GM19240 (cell line): ENCODE data around the gene DCUN1D2.

Source experiments
- DNase-seq: peaks from one replicate; pipeline ENCODE4 v3.0.0; 2011; ENCODE audit warnings: low spot score; ENCODE audit not compliant: insufficient read length

The DCUN1D2 gene

DNA sequence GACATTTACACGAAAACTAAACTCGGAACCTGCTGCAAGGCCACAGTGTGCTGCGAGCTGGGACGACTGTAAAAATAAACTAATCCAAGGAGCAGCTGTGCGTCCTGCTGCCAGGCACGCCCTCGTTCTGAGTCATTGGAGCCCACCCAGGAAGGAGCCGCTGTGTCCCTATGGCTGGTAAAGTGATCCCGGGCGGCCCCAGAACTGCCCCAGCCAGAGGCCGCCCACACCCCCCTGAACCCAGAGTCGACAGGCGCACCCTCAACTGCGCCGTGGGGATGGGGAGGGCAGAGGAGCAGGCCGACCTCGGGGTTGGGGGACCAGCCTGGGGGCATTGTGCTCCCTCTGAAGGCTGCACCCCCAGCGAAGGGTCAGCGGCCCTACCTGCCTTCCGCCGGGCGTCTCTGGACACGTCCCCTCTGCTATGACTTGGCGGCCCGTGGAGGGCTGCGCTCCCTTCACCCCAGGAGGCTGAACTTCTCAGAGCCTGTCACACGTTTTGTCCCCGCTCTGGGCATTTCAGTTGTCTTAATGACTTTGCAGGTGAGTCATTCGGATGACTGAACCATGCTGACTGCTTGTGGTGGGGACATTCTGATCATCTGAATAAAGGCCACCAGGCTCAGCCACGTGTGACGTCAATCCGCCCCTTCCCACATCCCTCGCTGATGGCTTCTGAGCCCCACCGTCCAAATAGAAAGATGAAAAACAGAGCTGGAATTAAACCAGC is 79.9 kb downstream of the DCUN1D2 start:
- no peak for DNase-seq

DNA sequence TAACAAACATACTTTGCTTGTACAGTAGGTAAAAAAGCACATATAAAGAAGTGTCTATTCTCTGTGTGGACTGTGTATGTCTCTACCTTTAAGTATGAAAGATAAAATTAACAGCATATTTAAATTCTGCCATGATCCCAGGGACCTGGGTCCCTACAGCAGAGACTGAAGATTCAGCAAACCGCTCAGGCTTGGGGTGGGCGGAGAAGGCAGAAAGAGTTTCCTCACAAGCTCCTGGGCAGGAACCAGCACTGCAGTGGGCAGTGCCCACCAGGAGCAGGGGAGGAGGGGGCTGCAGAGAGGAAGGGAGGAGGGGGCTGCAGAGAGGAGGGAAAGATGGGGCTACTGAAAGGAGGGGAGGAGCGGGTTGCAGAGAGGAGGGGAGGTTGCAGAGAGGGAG is 81.9 kb downstream of the DCUN1D2 start:
- no peak for DNase-seq

GRCh38 chr13:113407531-113408393 is 82.7 kb downstream of the DCUN1D2 start:
- DNase-seq, result no peak

DNA sequence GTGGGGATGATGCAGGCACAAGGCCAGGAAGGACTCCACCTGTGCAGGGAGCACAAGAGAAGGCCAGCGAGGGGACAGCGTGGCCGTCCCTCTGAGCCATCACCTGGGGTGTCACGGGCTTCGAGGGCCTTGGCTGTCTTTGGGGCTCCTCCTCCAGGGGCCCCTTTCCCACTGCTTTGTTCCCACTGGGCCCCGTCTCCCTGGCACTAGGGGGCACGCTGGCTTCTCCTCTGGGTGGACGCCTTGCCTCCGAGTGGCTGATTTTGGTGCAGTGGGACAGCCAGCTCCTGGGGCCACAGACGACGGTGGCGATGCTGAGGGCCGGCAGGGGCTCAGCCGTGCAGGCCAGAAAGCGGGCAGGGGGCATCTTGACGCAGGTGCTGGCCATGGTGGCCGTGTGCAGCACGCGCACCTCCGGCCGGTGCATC is 83.4 kb downstream of the DCUN1D2 start:
- no peak for DNase-seq

DNA sequence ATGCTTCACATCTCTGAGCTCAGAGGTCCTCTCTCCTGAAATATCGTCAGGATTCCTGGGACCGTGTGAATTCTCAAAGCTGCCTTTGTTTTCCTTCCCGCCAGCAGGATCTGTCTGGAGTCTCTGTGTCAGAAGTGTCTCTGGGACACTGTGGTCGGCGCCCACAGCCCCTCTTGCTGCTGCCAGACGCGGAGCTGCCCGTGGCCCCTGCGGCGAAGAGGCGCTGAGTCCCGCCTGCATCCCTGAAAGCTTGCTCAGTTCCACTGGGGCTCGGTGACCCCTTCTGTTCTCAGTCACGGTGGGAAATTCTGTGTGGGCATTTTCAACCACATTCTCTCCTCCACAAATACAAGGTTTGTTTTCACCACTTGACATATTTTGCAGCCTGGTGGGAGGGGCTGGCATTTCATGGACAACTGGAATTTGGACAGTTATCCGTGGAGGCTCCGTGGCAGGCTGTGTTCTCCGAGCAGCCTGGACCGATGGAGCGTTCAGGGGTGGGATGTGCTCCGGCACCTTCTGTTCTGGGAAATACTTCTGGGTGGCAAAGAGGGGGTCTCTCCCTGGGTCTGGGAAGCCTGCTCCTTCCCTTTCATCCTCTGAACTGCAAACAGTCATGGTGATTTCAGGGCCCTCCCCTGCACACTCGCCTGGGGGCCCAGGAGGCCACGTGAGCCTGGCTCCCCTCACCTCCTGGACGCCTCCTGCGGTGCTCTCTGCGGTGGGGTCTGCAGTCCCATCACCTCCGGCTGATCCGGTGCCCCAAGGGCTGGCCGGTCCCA is 84.0 kb downstream of the DCUN1D2 start:
- no peak for DNase-seq
